Activated T-cell treated with anti-CD3 and anti-CD28 coated beads, Interleukin-2, amount 50 U/mL, for 48 hours (primary cell): ENCODE data around the gene NCAPG2.
A peak's percentile ranks its signal among the peaks of the same experiment; 100 is the strongest.

Source experiments
- DNase-seq, 2 experiments: peaks; one replicate each; pipeline ENCODE4 v3.0.0-alpha.2; 2020

NCAPG2 gene

GRCh38 chr7:158588878-158589442, 115.6 kb downstream of the NCAPG2 start:
- no peak for DNase-seq

GRCh38 chr7:158588085-158588877, 116.3 kb downstream of the NCAPG2 start:
- peak; percentile 28 to 31 for DNase-seq

- peak; percentile 61 to 75 for DNase-seq
Measured at GRCh38 chr7:158587162-158588084, 117.2 kb downstream of the NCAPG2 start, which contains the start of gene PTPRN2. Gene PTPRN2, minus strand, starts transcription at chr7:158587823.

DNA sequence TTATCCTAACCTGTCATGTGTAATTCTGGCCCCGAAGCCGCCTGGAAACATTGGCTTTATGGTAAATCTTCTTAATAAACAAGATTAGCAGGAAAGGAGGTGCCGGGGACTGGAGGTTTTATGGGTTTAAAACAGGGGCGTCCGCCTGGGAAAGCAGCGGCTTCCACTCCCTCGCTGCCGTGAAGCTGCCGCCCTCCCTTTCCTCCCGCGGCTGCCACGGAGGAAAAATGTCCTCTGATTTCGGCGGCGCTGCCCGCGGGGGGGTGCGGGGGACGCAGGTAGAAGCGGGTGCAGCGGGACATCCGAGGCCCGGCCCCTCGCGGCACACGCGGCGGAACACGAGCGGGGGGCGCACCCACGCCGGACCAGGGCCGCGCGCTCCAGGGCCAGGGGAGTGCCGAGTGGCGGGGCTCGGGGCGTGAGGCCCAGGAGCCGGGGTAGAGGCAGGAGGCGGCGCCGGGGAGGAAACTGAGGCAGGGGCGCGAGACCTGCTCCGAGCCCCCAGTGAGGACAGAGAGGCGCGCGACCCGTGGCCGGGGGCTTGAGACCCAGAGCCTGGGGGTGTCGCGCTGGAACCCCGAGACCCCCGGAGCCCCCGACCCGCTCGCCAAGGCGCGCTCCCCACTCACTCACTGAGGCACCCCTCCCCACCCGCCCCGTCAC, 118.0 kb downstream of the NCAPG2 start:
- no peak for DNase-seq

DNA sequence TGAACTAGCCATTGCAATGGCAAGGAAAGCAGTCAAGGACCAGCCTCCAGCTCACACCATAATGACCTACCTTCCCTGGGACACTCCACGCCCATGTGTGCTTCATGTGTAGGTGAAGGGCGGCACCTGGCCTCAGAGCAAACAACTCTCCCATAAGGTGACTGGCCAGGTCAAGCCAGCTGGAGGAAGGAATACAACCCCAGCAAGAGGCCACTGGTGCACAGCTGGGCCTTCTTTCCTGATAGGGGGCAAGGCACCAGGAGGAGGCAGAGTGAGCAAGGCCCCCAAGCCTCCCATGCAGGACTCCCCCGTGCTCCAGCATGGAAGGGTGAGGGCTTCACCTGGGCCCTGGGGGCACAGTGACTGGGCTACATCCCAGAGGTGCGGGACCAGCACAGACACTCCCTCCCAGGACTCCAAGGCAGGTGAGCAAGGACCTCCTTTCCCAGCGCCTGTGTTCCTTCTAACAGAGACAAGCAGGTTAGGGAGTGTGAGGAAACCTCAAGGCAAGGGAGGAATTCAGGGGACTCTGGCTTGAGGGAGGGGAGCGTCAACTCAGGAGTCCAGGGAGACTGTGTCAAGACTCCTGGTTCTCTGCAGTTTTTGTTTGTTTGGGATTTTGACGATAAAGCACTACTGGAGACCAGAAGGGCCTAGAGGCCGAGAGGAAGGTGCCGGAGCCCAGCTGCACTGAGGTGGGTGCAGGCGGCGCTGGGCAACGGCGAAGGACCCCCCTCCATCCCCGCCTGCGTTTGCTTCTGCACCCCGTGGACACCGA, 118.7 kb downstream of the NCAPG2 start:
- no peak for DNase-seq

- no peak for DNase-seq
Measured at GRCh38 chr7:158584407-158584806, 120.2 kb downstream of the NCAPG2 start.

DNA sequence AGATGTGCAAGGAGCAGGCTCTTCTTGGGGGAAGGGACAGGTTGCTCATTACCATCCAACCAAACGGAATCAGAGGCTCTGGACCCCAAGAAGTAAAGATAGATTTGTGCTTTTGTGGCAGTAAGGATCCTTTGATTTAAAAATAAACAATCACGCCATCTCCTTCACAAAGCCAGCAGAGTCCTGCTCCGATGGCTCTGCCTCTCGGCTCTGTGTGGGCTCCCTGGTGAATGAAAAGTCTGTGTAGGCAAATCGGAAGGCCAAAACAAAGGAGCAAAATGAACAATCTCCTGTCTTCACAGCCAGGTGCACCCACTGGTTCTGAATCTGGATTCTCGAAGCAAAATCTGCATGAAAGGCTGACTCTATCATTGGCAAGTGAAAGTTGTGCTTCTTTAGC, 120.8 kb downstream of the NCAPG2 start:
- no peak for DNase-seq

DNA sequence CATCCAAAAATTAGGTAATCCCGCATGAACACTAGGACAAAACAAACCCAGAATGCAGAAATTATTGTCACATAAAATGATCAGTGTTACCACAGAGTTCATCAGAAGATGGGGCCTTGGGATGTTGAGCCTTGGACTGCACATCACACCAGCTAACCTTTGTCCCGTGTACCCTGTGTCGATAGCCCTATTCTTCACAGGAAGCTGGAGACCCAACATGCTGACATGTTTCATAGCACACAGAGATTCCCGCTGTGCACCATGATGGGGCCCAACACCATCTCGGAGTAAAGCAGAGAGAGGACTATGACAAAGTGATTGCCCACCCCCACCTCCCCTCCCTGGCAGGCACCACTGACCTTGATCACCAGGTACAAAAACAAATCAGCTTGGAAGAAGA, 121.5 kb downstream of the NCAPG2 start:
- DNase-seq, result no peak

- DNase-seq, result no peak
Measured at GRCh38 chr7:158582089-158582456, 122.5 kb downstream of the NCAPG2 start.

- no peak for DNase-seq
Measured at GRCh38 chr7:158581440-158582088, 123.0 kb downstream of the NCAPG2 start.
